NK-92 (cell line): ENCODE results near the gene XAB2.

Experiments
- DNase-seq: peaks from one replicate; lab custom pipeline; 2025; ENCODE audit not compliant: unreplicated experiment; lab: John Stamatoyannopoulos, UW

The XAB2 gene

DNA sequence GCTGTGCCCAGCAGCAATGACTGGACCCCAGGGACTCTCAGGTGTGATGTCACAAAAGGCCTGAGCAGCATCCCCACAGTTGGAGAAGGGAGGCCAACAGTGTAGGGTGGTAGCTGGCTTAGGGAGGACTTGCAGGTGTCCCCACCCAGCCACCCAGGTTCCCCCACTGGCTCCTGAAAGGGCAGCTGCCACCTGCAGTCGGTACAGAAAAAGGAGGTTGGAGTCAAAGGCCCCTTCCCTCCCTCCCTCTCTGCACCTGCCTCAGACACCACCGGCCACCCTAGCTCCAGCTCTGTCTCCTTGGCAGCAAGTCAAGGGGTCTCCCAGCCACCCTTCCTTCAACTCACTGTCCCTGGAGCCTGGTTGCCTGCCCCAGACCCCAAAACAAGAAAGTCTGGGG, 4.4 kb upstream of the XAB2 start, which contains the start of gene PCP2:
PCP2 (minus strand) TSS at position 22 of the 400 bp plus-strand sequence. CDS start 262 bp downstream, outside the sequence.
- DNase-seq: no peak

DNA sequence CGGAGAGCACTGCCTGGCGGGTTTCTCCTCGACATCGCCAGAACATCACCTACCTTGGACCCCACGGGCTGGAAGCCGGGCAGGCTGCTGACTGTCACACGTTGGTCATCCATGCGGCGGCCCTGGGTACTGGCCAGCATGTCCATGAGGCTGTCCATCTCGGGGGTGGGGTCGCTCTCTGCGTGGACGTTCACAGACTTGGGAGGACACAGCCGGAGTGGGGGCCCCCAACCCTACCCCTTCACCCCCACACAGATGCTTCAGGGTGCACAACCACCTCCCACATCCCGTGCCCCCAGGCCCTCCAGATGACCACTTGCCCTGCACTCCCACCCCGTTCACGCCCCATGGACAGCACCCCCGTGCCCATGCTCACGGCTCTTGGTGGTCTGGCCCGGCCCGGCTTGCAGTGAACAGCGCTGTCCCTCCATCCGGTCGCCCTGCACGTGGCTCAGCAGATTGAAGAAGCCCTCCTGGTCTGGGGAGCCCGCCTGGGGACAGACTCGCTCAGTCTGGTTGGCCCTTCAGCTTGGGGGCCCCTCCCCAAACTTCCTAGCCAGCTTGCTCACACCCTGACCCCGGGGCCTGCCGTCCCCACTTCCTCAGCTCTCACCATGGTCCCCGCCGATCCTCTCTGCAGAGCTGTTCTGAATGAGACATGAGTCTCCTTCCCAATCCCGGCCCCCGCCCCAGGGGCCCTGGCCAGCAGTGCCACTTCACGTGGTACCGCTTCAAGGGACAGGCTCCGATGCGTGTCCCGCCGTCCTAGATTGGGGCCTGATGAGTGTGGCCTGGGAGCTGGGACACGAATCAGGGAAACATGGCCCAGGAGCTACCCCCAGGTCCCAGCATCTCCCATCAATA, 3.2 kb upstream of the XAB2 start:
- DNase-seq: no peak

DNA sequence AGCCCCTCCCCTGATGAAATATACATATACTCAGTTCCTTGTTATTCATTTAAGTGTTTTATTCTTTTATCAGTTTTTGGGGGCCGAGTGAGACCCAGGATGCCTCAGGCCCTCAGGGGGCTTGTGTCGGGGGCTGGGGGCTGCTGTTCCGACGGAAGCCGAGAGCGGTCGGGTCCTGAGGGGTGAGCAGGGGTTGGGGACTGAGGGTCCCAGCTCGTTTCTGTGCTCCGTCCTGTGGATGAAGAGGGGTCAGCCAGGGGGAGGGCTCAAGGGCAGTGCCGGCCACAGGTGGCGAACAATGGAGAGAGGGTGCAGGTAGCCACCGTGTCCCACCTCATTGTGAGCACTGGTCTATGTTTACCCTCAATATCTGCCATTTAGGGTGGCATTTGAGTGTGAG, 2.2 kb upstream of the XAB2 start:
- DNase-seq: no peak

DNA sequence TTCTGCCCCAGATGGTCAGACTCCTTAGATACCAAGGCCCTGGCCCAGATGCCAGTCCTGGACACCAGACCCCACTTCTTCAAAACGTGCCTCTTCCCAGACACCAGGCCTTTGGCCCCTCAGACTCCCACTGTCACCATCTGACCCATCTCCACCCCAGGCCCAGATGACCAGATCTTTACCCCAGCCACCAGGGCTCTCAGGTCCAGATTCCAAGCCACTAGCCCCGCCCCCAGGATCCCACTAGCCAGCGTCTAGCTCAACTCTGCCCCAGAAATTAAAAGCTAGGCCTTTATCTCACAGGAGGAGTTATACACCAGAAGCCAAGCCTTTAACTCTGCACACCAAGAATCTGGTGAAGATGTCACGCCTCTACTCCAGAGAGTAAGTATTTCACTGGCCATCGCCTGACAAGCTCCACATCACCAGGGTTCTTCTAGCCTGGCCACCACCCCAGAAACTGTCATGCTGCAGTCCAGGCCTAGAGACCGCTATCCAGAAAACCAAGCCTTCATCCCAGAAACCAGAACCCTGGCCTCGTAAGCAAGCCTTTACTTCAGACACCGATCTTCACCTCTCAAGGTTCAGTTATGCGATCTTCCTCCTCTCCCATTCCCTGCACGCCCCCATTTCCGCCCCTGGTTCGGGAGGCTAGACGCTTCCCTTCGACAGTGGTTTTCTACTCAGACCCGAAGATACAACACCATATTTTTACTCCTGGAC, 595 bp downstream of the XAB2 start:
- DNase-seq: no peak

DNA sequence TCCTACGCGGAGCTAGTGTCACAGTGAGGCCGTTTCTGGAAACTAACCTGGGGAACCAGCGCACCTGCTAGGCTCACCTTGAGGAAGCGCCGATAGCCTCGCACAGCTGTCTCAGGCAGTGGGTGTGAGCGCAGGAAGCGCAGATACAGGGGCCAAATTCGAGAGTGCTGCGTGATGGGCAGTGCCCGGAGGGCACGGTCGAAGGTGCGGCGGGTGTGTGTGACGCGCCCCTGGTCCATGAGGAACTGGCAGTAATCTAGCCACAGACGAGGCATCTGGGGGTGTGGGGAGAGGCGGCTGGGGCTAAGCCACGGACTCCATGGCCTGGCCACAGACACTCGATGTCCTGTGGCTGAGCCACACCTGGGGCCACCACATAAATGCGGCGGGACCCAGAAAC, 2.2 kb downstream of the XAB2 start:
- DNase-seq: no peak

DNA sequence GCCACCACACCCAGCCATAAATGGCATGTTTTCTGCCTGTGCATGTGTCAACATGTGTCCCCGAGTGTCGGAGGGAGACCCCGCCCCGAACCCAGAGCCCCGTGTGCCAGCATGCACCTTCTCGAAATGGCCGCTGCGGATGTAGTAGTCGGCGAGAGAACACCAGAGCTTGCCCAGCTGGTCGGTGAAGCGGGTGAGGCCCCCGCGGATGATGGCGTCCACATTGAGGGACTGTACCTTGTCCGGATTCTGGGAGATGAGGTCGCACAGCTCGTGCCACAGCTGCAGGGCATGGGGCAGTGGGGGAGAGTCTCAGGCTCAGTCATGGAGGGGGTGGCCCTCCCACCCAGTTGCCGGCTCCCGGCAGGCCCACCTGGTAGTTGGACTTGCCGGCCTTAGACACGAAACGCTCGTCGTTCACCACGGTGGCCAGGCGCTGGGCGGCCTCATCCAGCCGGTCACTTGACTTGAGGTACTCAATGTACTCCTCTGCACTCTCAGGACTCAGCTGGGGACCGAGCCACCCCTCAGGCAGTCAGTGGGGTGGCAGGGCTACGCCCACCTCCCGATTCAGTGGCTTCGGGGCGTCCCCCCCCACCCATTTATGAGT, 3.5 kb downstream of the XAB2 start:
- DNase-seq: no peak

DNA sequence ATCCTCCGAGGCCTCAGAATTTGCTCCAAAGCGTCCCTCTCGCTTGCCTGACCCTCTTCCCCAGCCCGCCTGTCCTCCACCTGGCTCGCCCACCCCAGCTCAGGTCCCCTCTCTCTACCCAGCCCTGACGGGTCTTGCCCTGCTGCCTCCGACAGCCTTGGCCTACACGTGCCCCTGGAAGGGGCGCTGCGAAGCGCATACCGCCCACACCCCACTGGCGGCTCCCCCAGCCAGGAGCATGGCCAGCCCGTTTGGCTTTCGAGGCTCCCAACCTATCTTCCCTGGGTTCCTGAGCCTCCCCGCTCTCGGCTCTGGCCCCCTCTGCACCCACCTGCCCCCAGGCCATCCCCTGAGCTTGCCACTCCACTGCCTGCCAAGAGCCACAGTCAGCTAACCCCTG, 4.5 kb downstream of the XAB2 start:
- no peak for DNase-seq

DNA sequence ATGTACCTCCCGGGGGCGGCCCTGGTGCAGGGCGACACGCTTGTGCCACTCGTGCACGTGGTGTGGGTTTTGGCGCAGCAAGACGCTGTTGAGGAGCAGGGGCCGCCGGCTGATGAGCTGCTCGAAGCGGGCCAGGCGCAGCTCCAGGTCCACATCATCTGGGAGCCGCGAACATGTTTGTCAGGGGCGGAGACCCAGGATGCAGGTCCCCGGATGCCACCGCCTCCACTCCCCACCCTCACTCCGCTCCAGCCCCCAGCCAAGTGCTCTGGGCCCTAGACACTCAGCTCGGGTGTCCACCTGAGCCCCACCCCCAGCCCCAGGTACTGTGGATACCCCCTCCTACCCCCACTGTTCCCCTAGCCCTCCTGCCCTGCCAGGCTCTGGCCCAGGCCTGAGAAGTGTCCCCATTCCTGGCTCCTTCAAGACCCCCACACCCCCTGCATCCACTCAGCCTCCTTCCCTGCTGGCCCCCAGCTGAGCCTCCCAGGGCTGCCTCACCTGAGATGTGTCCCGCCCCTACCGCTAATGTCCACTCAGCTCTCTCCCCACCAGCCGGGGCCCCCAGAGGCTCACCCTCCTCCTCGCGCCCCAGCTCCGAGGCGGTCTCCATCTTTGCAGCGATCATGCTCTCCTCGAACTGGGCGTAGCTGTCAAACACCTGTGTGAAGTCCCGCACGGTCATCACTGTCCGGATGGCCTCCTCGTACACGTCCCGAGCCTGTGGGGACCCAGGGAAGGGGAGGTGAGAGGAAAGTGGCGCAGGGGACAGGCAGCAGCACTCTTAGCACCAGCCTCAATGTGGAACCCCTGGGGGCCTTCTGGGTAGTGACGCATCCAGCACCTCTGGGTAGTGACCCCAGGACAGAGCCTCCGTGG, 5.4 kb downstream of the XAB2 start:
- no peak for DNase-seq

DNA sequence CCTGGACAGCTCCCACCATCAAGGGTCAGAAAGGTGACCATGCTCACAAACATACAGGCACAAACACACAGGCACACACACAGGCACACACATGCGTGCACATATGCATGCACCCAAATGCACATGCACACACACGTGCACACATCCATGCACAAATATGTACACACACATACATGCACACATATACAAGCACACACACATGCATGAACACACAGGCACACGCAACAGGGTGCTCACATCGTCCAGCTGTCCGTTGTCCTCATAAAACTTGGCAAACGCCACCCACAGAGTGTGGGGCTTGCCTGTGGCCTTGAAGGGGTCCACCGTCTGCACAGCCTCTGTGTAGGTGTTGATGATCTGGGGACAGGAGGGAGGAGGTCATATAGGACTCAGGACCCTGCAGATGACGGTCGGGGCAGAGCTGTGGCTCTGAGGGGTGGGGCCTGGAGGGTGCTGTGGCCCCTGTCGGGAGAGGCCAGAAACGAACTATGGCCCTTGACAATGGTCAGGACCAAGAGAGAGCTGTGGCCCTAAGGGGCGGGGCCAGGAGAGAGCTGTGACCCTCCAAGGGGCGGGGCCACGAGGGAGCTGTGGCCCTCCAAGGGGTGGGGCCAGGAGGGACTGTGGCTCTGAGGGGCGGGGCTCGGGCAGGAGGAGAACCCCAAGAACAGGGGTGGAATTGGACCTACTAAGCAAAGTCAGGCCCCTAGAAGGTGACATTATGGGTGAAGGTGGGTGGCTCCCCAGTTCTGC, 6.2 kb downstream of the XAB2 start:
- DNase-seq: no peak

DNA sequence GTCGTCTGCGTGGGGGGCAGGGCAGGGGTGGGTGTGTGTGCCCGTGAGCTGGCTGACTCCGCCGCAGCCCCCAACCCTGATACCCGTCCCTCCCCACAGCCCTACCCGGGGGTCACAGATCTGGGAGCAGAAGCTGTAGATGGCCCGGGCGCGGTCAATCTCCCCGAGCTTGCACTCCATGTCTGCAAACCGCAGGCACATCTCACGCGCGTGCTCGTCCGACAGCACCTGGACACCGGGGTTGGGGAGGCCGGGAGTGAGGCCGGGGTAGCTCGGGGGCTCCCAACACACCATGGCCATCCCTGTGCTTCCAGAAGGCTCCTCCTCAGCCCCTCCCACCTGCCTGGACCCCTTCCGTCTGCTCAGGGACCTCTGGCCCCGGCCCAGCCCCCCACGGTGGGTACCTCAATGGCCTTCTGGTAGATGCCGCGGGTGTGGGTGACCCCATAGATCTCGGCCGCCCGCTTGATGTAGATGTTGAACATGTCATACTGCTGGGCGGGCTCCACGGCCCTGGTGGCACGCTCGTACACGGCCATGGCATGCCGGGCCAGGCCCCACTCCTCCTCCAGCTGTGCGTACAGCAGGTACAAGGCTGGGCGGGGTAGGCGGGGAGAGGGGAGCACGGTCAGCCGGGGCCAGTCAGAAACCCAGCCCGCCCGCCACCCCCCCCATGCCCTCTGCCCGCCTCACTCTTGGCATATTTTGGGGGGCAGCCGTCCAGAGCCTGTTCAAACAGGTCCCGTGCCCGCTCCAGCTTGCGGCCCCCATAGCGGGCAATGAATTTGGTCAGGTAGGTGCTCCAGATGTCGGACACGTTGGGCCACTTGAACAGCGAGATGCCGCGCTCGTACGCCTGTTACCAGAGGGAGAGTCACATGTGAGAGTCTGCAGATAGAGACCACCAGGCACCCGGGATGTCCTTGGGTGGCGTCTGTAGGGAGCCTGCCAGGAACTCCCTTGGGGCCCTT, 8.6 kb downstream of the XAB2 start:
- DNase-seq: no peak

DNA sequence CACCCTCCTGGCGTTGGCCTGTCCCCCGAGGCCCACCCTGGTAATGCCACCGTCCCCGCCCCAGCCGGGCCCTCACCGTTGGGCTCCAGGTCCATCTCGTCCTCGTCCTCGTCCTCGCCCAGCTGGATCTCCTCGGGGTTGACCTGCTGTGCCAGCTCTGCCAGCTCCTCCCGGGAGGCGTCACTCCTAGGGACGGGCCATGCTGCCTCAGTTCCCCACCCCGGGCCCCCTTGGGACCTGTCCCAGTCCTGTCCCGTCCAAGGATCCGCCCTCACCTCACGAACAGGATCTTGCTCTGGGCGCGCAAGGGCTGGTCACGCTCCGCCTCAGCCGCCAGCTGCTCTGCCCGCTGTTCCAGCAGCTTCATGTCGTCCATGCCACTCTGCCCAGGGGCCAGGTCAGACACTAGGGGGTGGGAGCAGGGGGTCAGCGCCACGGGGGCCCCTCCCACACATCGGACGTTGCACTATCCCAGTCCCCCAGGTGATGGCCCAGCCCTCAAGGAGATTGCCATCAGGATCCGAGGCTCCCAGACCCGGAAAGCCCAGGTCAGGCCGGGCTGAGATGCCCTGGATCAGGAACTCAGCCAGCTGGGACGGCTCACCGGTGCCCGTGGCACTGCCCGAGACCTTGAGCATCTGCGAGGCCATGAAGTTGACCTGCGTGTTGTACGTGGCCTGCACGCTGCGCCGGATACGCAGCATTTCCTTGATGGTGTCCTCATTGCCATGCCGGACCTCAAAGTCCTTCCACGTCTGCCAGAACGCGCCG, 9.5 kb downstream of the XAB2 start:
- DNase-seq: no peak

DNA sequence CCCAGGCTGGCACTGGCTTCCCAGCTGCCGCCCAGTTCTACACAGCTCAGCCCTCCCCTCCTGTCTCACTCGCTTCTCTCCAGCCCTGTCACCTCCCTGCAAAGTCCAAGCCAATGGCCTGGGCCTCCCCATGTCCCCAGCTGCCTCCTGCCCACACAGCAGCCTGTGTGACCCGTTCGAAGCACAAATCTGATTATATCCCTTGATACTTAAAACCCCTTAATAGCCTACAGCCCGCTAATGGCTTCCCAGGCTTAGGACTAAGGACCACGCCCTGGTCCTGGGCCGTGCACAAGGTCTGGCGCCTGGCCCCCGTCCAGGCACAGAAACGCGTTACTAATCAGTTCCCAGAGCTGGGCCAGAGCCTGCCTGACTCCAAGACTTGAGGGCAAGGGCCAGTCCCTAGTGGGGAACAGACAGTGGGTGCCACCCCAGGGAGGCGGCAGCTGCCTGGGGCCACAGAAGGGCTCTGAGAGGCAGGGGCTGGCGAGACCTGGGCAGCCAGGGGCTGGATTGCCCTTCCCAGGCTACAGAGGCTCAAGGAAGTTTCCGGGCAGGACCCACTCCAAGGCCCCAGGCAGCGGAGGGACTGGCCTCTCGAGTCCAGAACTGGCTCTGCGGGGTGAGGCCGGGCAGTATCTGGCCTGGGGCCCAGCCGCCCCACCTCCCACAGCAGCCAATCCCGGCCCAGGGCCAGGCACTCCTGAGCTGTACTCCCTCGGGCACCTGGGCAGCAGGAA, 10.4 kb downstream of the XAB2 start:
- DNase-seq: no peak

DNA sequence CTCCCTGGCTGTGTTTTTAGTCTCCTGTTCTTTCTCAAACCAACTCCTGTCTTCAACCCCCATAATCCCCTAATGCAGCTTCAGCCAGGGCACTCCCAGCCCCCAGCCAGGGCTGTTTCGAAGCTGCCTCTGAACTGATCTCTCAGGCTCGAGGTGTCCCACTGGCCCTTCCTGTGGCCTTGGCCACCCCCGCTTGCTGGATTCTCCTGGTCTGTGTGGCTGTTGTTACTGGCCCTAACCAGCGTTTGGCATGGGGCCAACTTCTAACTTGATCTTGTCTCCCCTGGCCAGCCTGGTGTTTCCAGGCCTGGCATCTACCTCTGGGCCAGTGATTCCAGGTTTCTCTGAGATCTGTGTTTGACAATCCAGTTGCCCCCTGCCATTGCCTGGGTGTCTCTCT, 11.0 kb downstream of the XAB2 start:
- DNase-seq: no peak

DNA sequence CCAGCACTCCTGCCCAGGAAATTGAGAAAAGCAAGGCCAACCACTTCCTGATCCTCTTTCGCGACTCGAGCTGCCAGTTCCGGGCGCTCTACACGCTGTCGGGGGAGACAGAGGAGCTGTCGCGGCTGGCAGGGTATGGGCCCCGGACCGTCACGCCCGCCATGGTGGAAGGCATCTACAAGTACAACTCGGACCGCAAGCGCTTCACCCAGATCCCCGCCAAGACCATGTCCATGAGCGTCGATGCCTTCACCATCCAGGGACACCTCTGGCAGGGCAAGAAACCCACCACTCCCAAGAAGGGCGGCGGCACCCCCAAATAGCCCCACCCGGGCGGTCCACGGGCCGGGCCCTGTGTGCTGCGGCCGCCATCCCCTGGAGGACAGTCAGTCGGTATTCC, 11.6 kb downstream of the XAB2 start:
- DNase-seq: no peak

DNA sequence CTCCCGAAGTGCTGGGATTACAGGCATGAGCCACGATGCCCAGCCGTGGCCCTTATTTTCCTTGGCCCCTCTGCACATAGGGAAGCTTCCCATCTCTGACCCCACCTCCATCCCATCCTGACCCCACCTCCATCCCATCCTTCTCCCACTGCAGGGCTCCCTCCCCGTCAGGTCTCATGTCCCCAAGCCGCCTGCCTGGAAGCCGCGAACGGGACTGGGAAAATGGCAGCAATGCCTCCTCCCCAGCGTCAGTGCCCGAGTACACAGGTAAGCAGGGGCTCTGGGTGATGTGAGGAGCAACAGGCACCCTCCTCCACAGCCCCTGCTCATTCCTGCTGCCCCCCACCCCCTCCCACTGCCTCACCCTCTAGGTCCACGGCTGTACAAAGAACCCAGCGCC, 12.2 kb downstream of the XAB2 start:
- DNase-seq: no peak

DNA sequence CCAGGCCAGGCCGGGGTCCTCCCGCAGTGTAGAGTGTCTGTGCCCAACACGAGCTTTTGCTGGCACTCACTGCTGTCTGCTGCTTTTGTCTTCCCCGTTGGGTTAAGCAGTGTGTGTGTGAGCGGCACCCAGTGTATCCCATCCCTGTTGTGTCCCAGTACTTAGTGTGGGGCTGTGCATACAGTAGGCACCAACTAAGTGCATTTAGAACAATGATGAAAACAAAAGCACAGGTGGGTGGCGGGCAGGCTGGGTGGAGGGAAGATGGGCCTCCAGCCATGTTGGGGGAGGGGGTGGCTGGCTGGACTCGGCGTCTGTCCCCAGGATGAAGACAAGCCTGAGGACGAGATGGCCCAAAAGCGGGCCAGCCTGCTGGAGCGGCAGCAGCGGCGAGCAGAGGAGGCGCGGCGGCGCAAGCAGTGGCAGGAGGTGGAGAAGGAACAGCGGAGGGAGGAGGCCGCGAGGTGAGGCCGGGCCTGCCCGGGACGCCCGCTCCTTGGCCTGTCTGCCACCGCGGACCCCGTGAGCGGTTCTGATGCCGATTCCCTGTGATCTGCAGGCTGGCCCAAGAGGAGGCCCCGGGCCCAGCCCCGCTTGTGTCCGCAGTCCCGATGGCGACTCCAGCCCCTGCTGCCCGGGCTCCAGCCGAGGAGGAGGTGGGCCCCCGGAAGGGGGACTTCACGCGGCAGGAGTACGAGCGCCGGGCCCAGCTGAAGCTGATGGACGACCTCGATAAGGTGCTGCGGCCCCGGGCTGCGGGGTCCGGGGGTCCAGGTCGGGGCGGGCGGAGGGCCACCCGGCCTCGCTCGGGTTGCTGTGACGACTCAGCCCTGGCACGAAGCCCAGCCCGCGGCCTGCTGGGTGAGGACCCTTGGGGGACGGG, 14.2 kb downstream of the XAB2 start:
- no peak for DNase-seq
